Measurements from ENCODE around the gene SLC6A19. TPM values are rescaled to one million over a fixed set of nuclear protein-coding genes. Genes with fewer than 3 reads are reported as not detected.

Gene SLC6A19
- total and polyA plus RNA-seq, 12 donors: 0.11 TPM; not detected in 11

DNA sequence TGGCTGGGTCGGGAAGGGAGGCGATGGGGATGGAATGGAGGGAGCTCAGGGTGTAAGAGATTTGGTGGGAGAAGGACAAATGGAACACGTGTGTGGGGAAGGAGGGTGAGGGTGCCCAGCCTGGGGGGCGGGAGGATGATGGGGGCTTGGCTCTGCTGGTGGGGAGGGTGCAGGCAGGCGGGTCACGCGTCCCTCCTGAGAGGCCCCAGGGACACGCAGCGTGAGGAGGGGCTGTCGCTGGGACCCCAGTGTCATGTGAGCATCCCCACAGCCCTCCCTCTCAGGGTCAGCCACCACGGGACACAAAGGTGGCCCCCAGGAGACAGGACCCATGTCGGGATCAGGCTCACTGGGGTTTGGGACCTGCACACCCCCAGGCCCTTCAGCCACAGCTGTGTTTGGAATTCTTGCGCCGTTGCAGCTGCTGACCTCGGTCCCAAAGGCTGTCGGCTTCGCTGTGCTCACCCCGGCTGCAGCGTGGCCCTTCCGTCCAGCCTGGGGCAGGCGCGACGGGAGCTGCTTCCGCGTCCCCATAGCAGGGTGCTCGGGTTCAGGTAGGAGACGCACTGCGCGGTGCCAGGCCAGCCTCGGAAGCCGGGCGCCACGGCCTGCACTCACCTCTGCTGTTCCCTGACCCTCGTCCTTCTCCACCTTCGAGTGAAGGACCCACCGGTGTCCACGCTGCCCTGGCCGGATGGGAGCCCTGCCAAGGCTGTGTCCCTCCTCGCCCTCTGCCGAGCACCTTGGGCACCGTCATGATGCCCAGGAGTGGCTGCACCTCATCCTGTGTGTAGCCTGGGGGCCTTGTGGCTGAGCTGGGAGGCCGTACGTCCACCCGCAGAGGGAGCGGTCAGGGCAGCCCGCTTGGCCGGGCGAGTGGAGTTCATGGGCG lies 5.4 kb downstream of the SLC6A19 start:
- WGBS, 2 donors: 76 to 79% methylated on average over 49 of the region's 49 CpGs
- TF ChIP-seq, protein P1, sequence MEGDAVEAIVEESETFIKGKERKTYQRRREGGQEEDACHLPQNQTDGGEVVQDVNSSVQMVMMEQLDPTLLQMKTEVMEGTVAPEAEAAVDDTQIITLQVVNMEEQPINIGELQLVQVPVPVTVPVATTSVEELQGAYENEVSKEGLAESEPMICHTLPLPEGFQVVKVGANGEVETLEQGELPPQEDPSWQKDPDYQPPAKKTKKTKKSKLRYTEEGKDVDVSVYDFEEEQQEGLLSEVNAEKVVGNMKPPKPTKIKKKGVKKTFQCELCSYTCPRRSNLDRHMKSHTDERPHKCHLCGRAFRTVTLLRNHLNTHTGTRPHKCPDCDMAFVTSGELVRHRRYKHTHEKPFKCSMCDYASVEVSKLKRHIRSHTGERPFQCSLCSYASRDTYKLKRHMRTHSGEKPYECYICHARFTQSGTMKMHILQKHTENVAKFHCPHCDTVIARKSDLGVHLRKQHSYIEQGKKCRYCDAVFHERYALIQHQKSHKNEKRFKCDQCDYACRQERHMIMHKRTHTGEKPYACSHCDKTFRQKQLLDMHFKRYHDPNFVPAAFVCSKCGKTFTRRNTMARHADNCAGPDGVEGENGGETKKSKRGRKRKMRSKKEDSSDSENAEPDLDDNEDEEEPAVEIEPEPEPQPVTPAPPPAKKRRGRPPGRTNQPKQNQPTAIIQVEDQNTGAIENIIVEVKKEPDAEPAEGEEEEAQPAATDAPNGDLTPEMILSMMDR (IDR thresholded peaks at IDR 0.05): no peak
- Histone ChIP-seq H3K36me3 (no peaks in the 10 kb centered on the region), H3K4me3 (no peak overlapping the region), H3K27ac (no peak overlapping the region), H3K9me3 (no peaks in the 10 kb centered on the region), H3K4me1 (no peaks in the 10 kb centered on the region), H3K27me3 (peaks cover 0 to 77% (median 8%) of the 10 kb centered on the region in 7 donors)
- intact Hi-C loops (cut with DNase I): no loop called here
- DNase-seq (peak in 1 of 2 donors; percentile 7), ATAC-seq (no peak)

- intact Hi-C loops (cut with DNase I): no loop called here
- no peaks in the 10 kb centered on the region for H3K9me3 ChIP-seq
- no peaks in the 10 kb centered on the region for H3K36me3 ChIP-seq
- H3K4me3 ChIP-seq: no peak overlapping the region
- DNase-seq (no peak), ATAC-seq (no peak)
- WGBS, 2 donors: 52 to 62% methylated on average over 6 of the region's 6 CpGs
- TF ChIP-seq, protein P1 (IDR thresholded peaks at IDR 0.05): no peak
- no peak overlapping the region for H3K27ac ChIP-seq
- H3K27me3 ChIP-seq: peaks cover 0 to 69% (median 5%) of the 10 kb centered on the region in 7 donors
- H3K4me1 ChIP-seq: no peaks in the 10 kb centered on the region
These were observed 6.2 kb downstream of the SLC6A19 start for GRCh38 chr5:1207555-1207954.

- no peak overlapping the region for H3K27ac ChIP-seq
- TF ChIP-seq, protein P1 (IDR thresholded peaks at IDR 0.05): no peak
- no peaks in the 10 kb centered on the region for H3K9me3 ChIP-seq
- H3K27me3 ChIP-seq: peaks cover 0 to 62% (median 5%) of the 10 kb centered on the region in 7 donors
- peak in 1 of 2 donors; percentile 9 for DNase-seq
- 65 to 67% methylated on average over 17 of the region's 17 CpGs for WGBS, 2 donors
- ATAC-seq: no peak
- no peaks in the 10 kb centered on the region for H3K36me3 ChIP-seq
- intact Hi-C loops (cut with DNase I): no loop called here
- no peaks in the 10 kb centered on the region for H3K4me1 ChIP-seq
- H3K4me3 ChIP-seq: no peak overlapping the region
These were observed 6.9 kb downstream of the SLC6A19 start for GRCh38 chr5:1208221-1208742.

DNA sequence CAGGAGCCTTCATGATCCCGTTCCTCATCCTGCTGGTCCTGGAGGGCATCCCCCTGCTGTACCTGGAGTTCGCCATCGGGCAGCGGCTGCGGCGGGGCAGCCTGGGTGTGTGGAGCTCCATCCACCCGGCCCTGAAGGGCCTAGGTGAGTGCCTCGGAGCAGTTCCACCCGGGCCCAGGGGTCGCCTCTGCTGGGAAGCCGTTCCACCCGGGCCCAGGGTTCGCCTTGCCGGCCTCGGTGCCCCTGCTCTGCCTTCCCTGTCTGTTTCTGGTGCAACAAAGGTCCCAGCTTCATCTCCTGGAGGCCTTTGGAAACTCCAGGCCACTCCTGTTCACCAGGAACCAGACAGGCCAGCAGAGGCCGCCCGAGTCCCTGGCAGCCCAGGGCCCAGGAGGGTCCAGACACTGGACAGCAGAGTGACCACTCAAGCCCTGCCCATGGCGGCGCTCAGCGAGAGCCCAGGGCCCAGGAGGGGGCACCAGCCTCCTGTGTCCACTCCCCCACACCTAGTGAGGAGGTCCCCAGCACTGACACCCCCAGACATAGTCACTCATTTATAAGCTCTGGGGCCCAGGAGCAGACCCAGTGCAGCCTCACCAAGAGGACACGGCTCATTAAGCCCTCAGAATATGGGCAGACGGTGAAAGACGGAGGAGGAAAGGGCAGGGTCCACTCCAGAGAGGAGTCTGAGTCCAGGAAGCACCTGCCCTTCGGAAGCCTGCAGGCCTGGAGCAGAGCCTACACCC lies 7.5 kb downstream of the SLC6A19 start:
- H3K36me3 ChIP-seq: no peaks in the 10 kb centered on the region
- no peaks in the 10 kb centered on the region for H3K9me3 ChIP-seq
- H3K4me3 ChIP-seq: no peak overlapping the region
- no peak overlapping the region for H3K27ac ChIP-seq
- ATAC-seq (peak in 1 of 8 donors; percentile 25), DNase-seq (peak in 1 of 2 donors; percentile 12)
- peaks cover 0 to 57% (median 5%) of the 10 kb centered on the region in 7 donors for H3K27me3 ChIP-seq
- TF ChIP-seq, protein P1 (IDR thresholded peaks at IDR 0.05): peak in 6 of 9 donors; percentile 9 to 39 (median 34)
- intact Hi-C loops (cut with DNase I): no loop called here
- 72 to 75% methylated on average over 24 of the region's 24 CpGs for WGBS, 2 donors
- no peaks in the 10 kb centered on the region for H3K4me1 ChIP-seq
